ENCODE results near the gene EVL. TPM values are rescaled to one million over a fixed set of nuclear protein-coding genes. Genes with fewer than 3 reads are reported as not detected.

EVL gene
- total and polyA plus RNA-seq, 2 of the 8 experiments (the other 6 are each of a cell fraction or from before 2014, with no cell fraction given) = 30.7 to 64.6 TPM

GRCh38 chr14:100115236-100115635 is 50.0 kb downstream of the EVL start:
- H3K56ac ChIP-seq (replicated peaks; ENCODE audit: insufficient read length, low read depth, low read length) = no peak overlapping the region
- H4K91ac ChIP-seq (replicated peaks; ENCODE audit: insufficient read length, low read length) = no peak overlapping the region
- 84% methylated on average over 6 of the region's 6 CpGs; no CpG with 5 or more reads in 1 of the 2 experiments for WGBS, 2 experiments (ENCODE audit: extremely low coverage in 1 of 2, insufficient coverage in 1 of 2, insufficient read length in 1 of 2, insufficient replicate concordance in 2 of 2, low coverage in 1 of 2, low lambda C conversion rate in 2 of 2, missing lambda C conversion rate in 1 of 2)
- no peak overlapping the region for H3K4ac ChIP-seq (replicated peaks; ENCODE audit: insufficient read length, low read depth, low read length)
- no peaks in the 10 kb centered on the region for H3K4me1 ChIP-seq (replicated peaks in 1 of 4; ENCODE audit: control insufficient read depth in 3 of 4, insufficient read depth in 4 of 4, low read length in 3 of 4)
- H3K36me3 ChIP-seq (ENCODE audit: control insufficient read depth in 2 of 4, insufficient read depth in 4 of 4, low read length in 3 of 4) = no peaks in the 10 kb centered on the region
- H2AFZ ChIP-seq (ENCODE audit: low read length) = no peak overlapping the region
- H3K9ac ChIP-seq (replicated peaks in 1 of 4; ENCODE audit: extremely low read depth in 1 of 4, low read depth in 3 of 4, low read length in 3 of 4) = no peak overlapping the region
- H3K18ac ChIP-seq (ENCODE audit: extremely low read depth, low read length) = no peak overlapping the region
- H4K5ac ChIP-seq (ENCODE audit: insufficient read length, low read depth, low read length) = no peak overlapping the region
- ChIA-PET CTCF (ENCODE audit: partially characterized antibody) (interaction anchor here (0.6 to 12.1 kb wide), 11 partner anchors 9 to 212 kb away, joined by 3 to 104 read pairs (median 4); no protein-coding TSS in a partner anchor), POLR2A (ENCODE audit: partially characterized antibody) (no interaction called here)
- no peak overlapping the region for H4K8ac ChIP-seq (ENCODE audit: extremely low read depth, insufficient read depth, low read length)
- H2BK120ac ChIP-seq (replicated peaks; ENCODE audit: low read depth, low read length) = no peak overlapping the region
- H3K27me3 ChIP-seq (replicated peaks in 1 of 4; ENCODE audit: control insufficient read depth in 3 of 4, extremely low read depth in 1 of 4, insufficient read depth in 3 of 4, low read length in 3 of 4) = no peaks in the 10 kb centered on the region
- no peak overlapping the region for H2BK12ac ChIP-seq (ENCODE audit: low read depth, low read length)
- no peak overlapping the region for H3K4me3 ChIP-seq (ENCODE audit: extremely low read depth in 1 of 4, insufficient read depth in 2 of 4, low read depth in 3 of 4, low read length in 4 of 4)
- no peak for DNase-seq (ENCODE audit: low read depth in 1 of 2, low spot score in 2 of 2)
- H2BK5ac ChIP-seq (ENCODE audit: low read depth, low read length) = no peak overlapping the region
- no peaks in the 10 kb centered on the region for H3K23me2 ChIP-seq (ENCODE audit: low read depth, low read length)
- FAIRE-seq = no peak
- H2AK5ac ChIP-seq (ENCODE audit: low read depth, low read length) = no peak overlapping the region
- no peaks in the 10 kb centered on the region for H3K79me1 ChIP-seq (ENCODE audit: low read depth, low read length)
- no peak overlapping the region for H3K14ac ChIP-seq (ENCODE audit: insufficient read length)
- H2BK15ac ChIP-seq (ENCODE audit: low read length) = no peak overlapping the region
- H3K4me2 ChIP-seq (ENCODE audit: insufficient read depth in 1 of 2, low read depth in 2 of 2, low read length in 2 of 2) = no peak overlapping the region
- H2BK20ac ChIP-seq (ENCODE audit: low read length) = no peak overlapping the region
- no peak overlapping the region for H3K27ac ChIP-seq (ENCODE audit: low read depth, low read length)
- H3K79me2 ChIP-seq (ENCODE audit: control insufficient read depth in 1 of 2, insufficient read depth in 2 of 2, low read length in 2 of 2) = no peaks in the 10 kb centered on the region
- no peak overlapping the region for H3K23ac ChIP-seq (ENCODE audit: insufficient read length)
- peaks cover 0 to 2% of the 10 kb centered on the region in 2 experiments for H4K20me1 ChIP-seq (replicated peaks in 1 of 2; ENCODE audit: control insufficient read depth in 1 of 2, insufficient read depth in 2 of 2, low read length in 2 of 2)
- H3K9me3 ChIP-seq (ENCODE audit: insufficient read depth in 2 of 2, low read depth in 1 of 2, low read length in 1 of 2) = no peaks in the 10 kb centered on the region
- TF ChIP-seq MAX (IDR thresholded peaks at IDR 0.05) (no peak), KDM5A (IDR thresholded peaks at IDR 0.05; ENCODE audit: low read length) (no peak), TBP (IDR thresholded peaks at IDR 0.05; ENCODE audit: low read depth, low read length) (no peak), CHD2 (IDR thresholded peaks at IDR 0.05; ENCODE audit: low read length) (no peak), TAF7 (optimal IDR thresholded peaks at IDR 0.05; ENCODE audit: borderline replicate concordance, low read depth, low read length) (no peak), RBBP5 (IDR thresholded peaks at IDR 0.05; ENCODE audit: borderline replicate concordance, low read depth, low read length) (no peak), E2F6 (IDR thresholded peaks at IDR 0.05) (no peak), SRF (IDR thresholded peaks at IDR 0.05; ENCODE audit: low read depth, low read length) (no peak), CTCF (IDR thresholded peaks at IDR 0.05; ENCODE audit: control extremely low read depth in 1 of 3, insufficient read depth in 1 of 3, low read depth in 1 of 3, low read length in 3 of 3) (no peak), SIRT6 (IDR thresholded peaks at IDR 0.05; ENCODE audit: low read length) (no peak), BRCA1 (IDR thresholded peaks at IDR 0.05; ENCODE audit: low read depth, low read length) (no peak)

Data from H1 (cell line).